ENCODE data around the gene ARMC12. TPM values are rescaled to one million over a fixed set of nuclear protein-coding genes. Genes with fewer than 3 reads are reported as not detected.
"Not testable (repeated sequence)": the region's sequence is repeated elsewhere in the genome, so short reads cannot be mapped to it uniquely, and the experiment has no call there.

The ARMC12 gene
- 1 to 10 TPM in 1 of 4 donors, under 1 TPM in 1, not detected in 2; 0.26 to 1.5 TPM for total RNA-seq

DNA sequence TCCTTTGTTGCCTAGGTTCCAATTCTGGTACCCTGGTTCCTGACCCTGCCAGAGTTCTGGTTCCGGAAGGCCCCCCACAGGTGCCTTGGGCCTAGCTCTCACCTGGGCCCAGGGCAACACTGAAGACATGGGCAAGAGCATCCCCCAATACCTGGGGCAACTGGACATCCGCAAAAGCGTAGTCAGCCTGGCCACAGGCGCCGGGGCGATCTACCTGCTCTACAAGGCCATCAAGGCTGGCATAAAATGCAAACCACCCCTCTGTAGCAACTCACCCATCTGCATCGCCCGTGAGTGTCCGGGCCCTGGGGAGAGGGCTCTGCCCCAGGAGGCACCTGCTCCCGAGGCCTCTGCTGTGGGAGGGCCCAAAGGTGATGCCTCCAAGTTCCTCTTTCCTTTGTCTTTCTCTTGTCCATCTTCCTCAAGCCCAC, at the start of gene ARMC12:
TSS of gene ARMC12 (plus strand) at position 51 of the 431 bp plus-strand sequence. CDS start at position 128, 77 bp downstream.
- no peaks in the 10 kb centered on the region for H3K36me3 ChIP-seq
- H3K4me3 ChIP-seq, result no peak within 1 kb of the TSS
- TF ChIP-seq POLR2A (IDR thresholded peaks at IDR 0.05) (no peak), CTCF (IDR thresholded peaks at IDR 0.05) (no peak)
- intact Hi-C loops (cut with DNase I), result loop anchor here (5.0 kb wide), 2 partner anchors 155 to 215 kb away; no protein-coding TSS in a partner anchor
- WGBS, 2 donors, result 88 to 95% methylated on average over 5 to 7 of the region's 10 CpGs
- H3K27me3 ChIP-seq, result no peaks in the 10 kb centered on the region
- peaks cover 42 to 58% (median 47%) of the 10 kb centered on the region in 3 donors for H3K4me1 ChIP-seq
- no peaks in the 10 kb centered on the region for H3K9me3 ChIP-seq
- DNase-seq, result no peak
- peak within 1 kb of the TSS in 3 of 4 donors; percentile 13 to 100 (median 100) for H3K27ac ChIP-seq

- Histone ChIP-seq H3K27ac (peak overlapping the region; percentile 98 to 100 (median 99)), H3K4me1 (peaks cover 19 to 67% (median 26%) of the 10 kb centered on the region in 3 donors), H3K4me3 (peak overlapping the region; percentile 81 to 100 (median 92)), H3K9me3 (no peaks in the 10 kb centered on the region), H3K27me3 (no peaks in the 10 kb centered on the region), H3K36me3 (peaks cover 7 to 20% (median 16%) of the 10 kb centered on the region in 3 donors)
- WGBS, 2 donors, result 0% methylated on average over 16 to 18 of the region's 100 CpGs
- intact Hi-C loops (cut with DNase I), result no loop called here
- no peak for DNase-seq
- peak in 2 of 6 experiments; percentile 4 to 5 for TF ChIP-seq CTCF (IDR thresholded peaks at IDR 0.05)
- peak in 2 of 4 donors; percentile 39 to 49 for TF ChIP-seq POLR2A (IDR thresholded peaks at IDR 0.05)
These were observed 48.9 kb upstream of the ARMC12 start for GRCh38 chr6:35687658-35688604.

- Histone ChIP-seq H3K27ac (peak within 1 kb of the TSS; percentile 98 to 100 (median 99)), H3K9me3 (no peaks in the 10 kb centered on the region), H3K4me1 (peaks cover 19 to 59% (median 26%) of the 10 kb centered on the region in 3 donors), H3K4me3 (peak within 1 kb of the TSS; percentile 81 to 100 (median 92)), H3K36me3 (peaks cover 5 to 12% (median 10%) of the 10 kb centered on the region in 3 donors), H3K27me3 (no peaks in the 10 kb centered on the region)
- peak; percentile 70 for DNase-seq
- WGBS, 2 donors, result 21 to 37% methylated on average over 2 to 5 of the region's 80 CpGs
- intact Hi-C loops (cut with DNase I), result no loop called here
- peak in 1 of 6 experiments; percentile 16 for TF ChIP-seq CTCF (IDR thresholded peaks at IDR 0.05)
- peak in 3 of 4 donors; percentile 80 to 99 (median 99) for TF ChIP-seq POLR2A (IDR thresholded peaks at IDR 0.05)
These were observed 48.1 kb upstream of the ARMC12 start, which contains the start of gene FKBP5 for GRCh38 chr6:35688605-35689322. TSS of gene FKBP5 (minus strand) at chr6:35688915. CDS start at chr6:35642824, 46,091 bp downstream.

DNA sequence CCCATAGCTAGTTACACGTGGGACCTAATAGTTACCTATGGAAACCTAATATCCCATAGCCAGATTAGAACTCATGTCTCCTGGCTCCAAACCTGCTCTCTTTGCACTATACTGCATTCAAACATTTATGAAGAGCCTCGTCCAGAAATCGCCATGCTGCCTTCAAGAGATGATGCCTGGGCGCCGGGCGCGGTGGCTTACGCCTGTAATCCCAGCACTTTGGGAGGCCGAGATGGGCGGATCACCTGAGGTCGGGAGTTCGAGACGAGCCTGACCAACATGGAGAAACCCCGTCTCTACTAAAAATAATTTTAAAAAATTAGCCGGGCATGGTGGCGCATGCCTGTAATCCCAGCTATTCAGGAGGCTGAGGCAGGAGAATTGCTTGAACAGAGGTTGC, 46.8 kb upstream of the ARMC12 start:
- H3K27ac ChIP-seq, result peak overlapping the region in 3 of 4 donors; percentile 88 to 99 (median 98)
- intact Hi-C loops (cut with DNase I), result loop anchor here (5.0 kb wide), 1 partner anchor 37 kb away; no protein-coding TSS in a partner anchor
- not testable (repeated sequence) for H3K4me3 ChIP-seq, H3K27me3 ChIP-seq, H3K9me3 ChIP-seq, DNase-seq, H3K36me3 ChIP-seq
- peaks cover 19 to 46% (median 26%) of the 10 kb centered on the region in 3 donors for H3K4me1 ChIP-seq
- WGBS, 2 donors, result 93 to 97% methylated on average over 16 of the region's 16 CpGs

- H3K4me1 ChIP-seq, result peaks cover 19 to 42% (median 26%) of the 10 kb centered on the region in 3 donors
- no peaks in the 10 kb centered on the region for H3K36me3 ChIP-seq
- WGBS, 2 donors, result 83 to 93% methylated on average over 6 to 8 of the region's 9 CpGs
These were observed 46.3 kb upstream of the ARMC12 start for GRCh38 chr6:35690484-35690883.

More at GRCh38 chr6:35690484-35690883, 46.3 kb upstream of the ARMC12 start:
- DNase-seq, result no peak
- Histone ChIP-seq H3K27ac (peak overlapping the region; percentile 70 to 99 (median 93)), H3K27me3 (no peaks in the 10 kb centered on the region), H3K9me3 (peaks cover 0 to 7% (median 0%) of the 10 kb centered on the region in 3 donors), H3K4me3 (no peak overlapping the region)
- intact Hi-C loops (cut with DNase I), result loop anchor here (5.0 kb wide), 1 partner anchor 37 kb away; no protein-coding TSS in a partner anchor
- no peak for TF ChIP-seq CTCF (IDR thresholded peaks at IDR 0.05)
- TF ChIP-seq POLR2A (IDR thresholded peaks at IDR 0.05), result no peak

Measured in esophagus squamous epithelium (tissue), 5 donors.